Thoracic aorta (tissue), 2 donors: ENCODE results near the gene U2AF2. TPM values are rescaled to one million over a fixed set of nuclear protein-coding genes. Genes with fewer than 3 reads are reported as not detected.

Experiments
- ATAC-seq: fragments of 150-250 bp; one replicate; pipeline ENCODE4 v1.8.0; 2017; ENCODE audit warnings: low read depth; ENCODE audit not compliant: insufficient number of reproducible peaks, low FRiP score
- DNase-seq: peaks from one replicate; pipeline ENCODE4 v3.0.0-alpha.2; 2020; ENCODE audit warnings: low spot score
- H3K27ac ChIP-seq, 2 donors: fragments of 200-600 bp; sonication (generic); 1 replicate in 1 of 2; 2 replicates in 1 of 2; pipeline ENCODE4 v1.5.1; 2016; ENCODE audit warnings: mild to moderate bottlenecking in 2 of 2, moderate library complexity in 2 of 2
- H3K27me3 ChIP-seq: fragments of 200-600 bp; sonication (generic); replicated peaks from 2 replicates; pipeline ENCODE4 v1.6.0; 2016; ENCODE audit warnings: mild to moderate bottlenecking; ENCODE audit not compliant: insufficient read depth
- H3K36me3 ChIP-seq: fragments of 200-600 bp; sonication (generic); one replicate; pipeline ENCODE4 v1.5.1; 2016
- H3K4me1 ChIP-seq, 2 donors: fragments of 200-600 bp; sonication (generic); 1 replicate in 1 of 2; 2 replicates in 1 of 2; pipeline versions ENCODE4 v1.5.1 to v1.6.0; 2016; ENCODE audit warnings: low read depth in 2 of 2, mild to moderate bottlenecking in 1 of 2; ENCODE audit not compliant: control insufficient read depth in 1 of 2
- H3K4me3 ChIP-seq: fragments of 200-600 bp; sonication (generic); 2 replicates; pipeline ENCODE4 v1.5.1; 2016; ENCODE audit warnings: mild to moderate bottlenecking
- H3K9me3 ChIP-seq: fragments of 200-600 bp; sonication (generic); 2 replicates; pipeline ENCODE4 v1.5.1; 2016
- total RNA-seq, 2 donors: library from RNA; depleted of rRNA; stranded (reverse); fragments of >200 nt; gene quantifications; one replicate each; pipeline versions ENCODE4 v1.1.0 to v1.2.3, GENCODE V29; 2016
- TF ChIP-seq, protein P1 (sequence below): fragments of 200-600 bp; sonication (generic); IDR thresholded peaks from one replicate; pipeline ENCODE4 v1.5.1; 2019; ENCODE audit warnings: antibody characterized with exemption

U2AF2 gene
- 100 to 1,000 TPM in 1 of 2 donors, 10 to 100 TPM in 1; 77.3 to 106 TPM for total RNA-seq

DNA sequence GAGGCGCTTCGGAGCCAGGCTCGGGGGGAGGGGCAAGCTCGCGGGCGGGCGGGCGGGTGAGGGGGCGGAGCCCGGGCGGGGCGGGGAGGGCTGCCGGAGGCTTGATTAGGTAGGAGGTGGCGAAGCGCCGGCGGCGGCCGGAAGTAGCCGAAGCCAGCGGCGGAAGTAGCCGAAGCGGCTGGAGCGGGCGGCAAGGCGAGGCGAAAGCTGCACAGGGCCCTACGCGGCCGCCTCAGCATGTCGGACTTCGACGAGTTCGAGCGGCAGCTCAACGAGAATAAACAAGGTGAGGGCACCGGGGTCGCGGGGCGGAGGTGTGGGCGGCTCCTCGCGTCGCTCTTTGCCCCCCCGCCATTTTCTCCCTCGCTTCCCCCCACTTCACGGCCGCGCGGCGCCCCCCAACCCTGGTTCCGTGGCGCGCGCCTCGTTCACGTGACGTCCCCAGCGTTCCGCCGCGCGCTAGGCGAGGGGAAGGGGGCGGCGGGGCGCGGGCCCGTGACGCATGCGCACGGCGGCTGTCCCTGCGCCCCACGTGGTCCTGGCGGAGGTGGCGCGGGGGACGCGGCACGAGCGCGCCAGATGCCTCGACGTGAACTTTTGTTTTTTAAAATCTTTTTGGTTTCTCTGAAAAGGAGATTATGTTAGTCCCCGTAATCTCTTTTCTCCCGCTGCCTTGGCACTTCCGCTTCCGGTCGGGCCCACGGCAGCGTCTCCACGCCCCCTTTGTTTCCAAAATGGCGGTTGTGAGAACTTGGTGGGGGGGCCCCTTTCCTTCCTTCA lies at the start of gene U2AF2:
Gene U2AF2 (plus strand): TSS at position 168 of the 780 bp plus-strand sequence. CDS start 70 bp downstream, at position 238.
- ATAC-seq (peak; percentile 30), DNase-seq (peak; percentile 79)
- TF ChIP-seq, protein P1, sequence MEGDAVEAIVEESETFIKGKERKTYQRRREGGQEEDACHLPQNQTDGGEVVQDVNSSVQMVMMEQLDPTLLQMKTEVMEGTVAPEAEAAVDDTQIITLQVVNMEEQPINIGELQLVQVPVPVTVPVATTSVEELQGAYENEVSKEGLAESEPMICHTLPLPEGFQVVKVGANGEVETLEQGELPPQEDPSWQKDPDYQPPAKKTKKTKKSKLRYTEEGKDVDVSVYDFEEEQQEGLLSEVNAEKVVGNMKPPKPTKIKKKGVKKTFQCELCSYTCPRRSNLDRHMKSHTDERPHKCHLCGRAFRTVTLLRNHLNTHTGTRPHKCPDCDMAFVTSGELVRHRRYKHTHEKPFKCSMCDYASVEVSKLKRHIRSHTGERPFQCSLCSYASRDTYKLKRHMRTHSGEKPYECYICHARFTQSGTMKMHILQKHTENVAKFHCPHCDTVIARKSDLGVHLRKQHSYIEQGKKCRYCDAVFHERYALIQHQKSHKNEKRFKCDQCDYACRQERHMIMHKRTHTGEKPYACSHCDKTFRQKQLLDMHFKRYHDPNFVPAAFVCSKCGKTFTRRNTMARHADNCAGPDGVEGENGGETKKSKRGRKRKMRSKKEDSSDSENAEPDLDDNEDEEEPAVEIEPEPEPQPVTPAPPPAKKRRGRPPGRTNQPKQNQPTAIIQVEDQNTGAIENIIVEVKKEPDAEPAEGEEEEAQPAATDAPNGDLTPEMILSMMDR: no peak
- peak within 1 kb of the TSS; percentile 100 for H3K4me3 ChIP-seq
- peaks cover 11% of the 10 kb centered on the region for H3K36me3 ChIP-seq
- no peaks in the 10 kb centered on the region for H3K27me3 ChIP-seq
- peaks cover 37 to 46% of the 10 kb centered on the region in 2 donors for H3K4me1 ChIP-seq
- no peaks in the 10 kb centered on the region for H3K9me3 ChIP-seq
- H3K27ac ChIP-seq: peak within 1 kb of the TSS; percentile 91 to 98

DNA sequence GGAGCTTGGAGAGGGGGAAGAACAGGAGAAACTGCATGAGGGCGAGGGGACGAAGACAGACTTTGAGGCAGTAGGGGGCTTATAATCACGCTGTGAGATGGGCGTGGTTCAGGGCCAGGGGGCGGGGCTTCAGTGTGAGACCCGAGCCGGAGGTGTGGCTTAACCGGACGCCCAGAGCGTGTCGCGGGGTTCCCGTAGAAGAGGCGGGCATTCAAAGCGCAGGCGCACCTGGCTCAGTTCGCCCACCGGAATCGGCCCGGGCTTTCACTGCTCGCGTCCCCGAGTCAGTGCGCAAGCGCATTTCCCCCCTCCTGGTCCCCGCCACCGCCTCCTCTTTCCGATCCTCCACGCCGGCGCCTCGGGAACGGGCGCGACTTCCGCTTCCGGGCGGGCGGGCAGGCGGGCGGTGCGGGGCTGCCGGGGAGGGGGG lies 49.6 kb upstream of the U2AF2 start:
- Histone ChIP-seq H3K36me3 (peaks cover 8% of the 10 kb centered on the region), H3K27me3 (no peaks in the 10 kb centered on the region), H3K4me1 (peaks cover 17 to 34% of the 10 kb centered on the region in 2 donors), H3K4me3 (peak overlapping the region; percentile 88), H3K27ac (peak overlapping the region; percentile 94), H3K9me3 (no peaks in the 10 kb centered on the region)
- ATAC-seq: peak; percentile 68
- DNase-seq: peak; percentile 91
- TF ChIP-seq, protein P1: no peak

DNA sequence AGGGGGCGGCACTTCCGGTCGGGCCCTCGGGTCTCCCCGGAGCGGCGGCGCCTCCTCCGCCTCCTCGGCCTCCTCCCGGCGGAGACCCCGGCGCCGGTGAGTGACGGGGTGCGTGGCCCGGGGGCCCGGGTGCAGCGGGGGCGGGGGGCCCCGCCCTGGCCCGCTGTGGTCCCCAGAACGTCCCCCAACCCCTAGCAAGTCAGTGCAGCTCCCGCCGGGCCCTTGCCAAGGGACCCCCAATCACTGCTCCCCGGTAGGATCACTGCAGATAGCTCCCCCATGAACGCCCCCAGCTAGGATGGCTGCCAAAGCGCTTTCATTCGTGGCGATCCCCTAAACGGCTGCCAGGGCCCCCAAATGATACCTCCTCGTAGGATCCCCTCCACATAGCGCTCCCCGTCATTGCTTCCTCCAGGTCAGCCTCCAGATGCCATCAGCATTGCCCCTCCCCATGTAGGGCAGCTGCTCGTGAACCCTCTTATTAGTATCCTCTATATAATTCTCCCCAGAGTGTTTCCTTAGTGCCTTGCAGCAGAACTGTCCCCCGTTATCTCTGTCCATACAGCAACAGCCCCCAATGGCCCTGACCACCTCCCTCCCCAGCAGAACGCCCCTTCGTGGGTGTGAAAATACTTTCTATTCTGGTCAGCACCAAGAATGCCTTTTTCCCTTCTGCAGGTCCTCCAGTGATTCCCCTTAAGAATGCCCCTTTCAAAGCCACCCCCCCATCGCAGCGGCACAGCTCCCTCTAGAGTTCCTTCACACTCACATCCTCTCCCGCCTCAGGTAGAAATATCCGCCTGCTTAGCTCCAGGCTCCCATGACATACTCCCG lies 49.0 kb upstream of the U2AF2 start, which contains the start of gene ZNF865:
Gene ZNF865 (plus strand): TSS at position 11 of the 834 bp plus-strand sequence. CDS start 7,972 bp downstream, outside the sequence.
- ATAC-seq (peak; percentile 46), DNase-seq (no peak)
- Histone ChIP-seq H3K36me3 (peaks cover 8% of the 10 kb centered on the region), H3K4me3 (peak within 1 kb of the TSS; percentile 88), H3K9me3 (no peaks in the 10 kb centered on the region), H3K27ac (peak within 1 kb of the TSS; percentile 94), H3K4me1 (peaks cover 17 to 31% of the 10 kb centered on the region in 2 donors), H3K27me3 (no peaks in the 10 kb centered on the region)
- TF ChIP-seq, protein P1: peak; percentile 53

DNA sequence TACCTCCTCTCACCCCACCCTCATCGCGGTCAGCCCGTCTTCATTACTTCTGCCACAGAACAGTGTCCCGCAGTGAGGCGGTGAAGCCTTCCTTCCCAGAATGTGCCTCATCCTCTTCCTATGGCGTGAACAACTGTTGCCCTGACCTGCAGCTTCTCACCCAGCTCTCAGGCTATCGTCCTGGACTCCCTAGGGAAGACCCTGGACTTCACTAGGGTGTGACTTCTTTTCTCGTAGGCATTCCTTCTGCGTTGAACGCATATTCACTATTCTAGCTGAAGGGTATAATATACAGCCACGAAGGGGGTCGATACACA lies 48.4 kb upstream of the U2AF2 start:
- H3K9me3 ChIP-seq: no peaks in the 10 kb centered on the region
- TF ChIP-seq, protein P1: no peak
- no peaks in the 10 kb centered on the region for H3K27me3 ChIP-seq
- peak overlapping the region in 1 of 2 donors; percentile 94 for H3K27ac ChIP-seq
- no peak for DNase-seq
- peaks cover 8% of the 10 kb centered on the region for H3K36me3 ChIP-seq
- ATAC-seq: no peak
- H3K4me3 ChIP-seq: peak overlapping the region; percentile 88
- H3K4me1 ChIP-seq: peaks cover 17 to 25% of the 10 kb centered on the region in 2 donors

DNA sequence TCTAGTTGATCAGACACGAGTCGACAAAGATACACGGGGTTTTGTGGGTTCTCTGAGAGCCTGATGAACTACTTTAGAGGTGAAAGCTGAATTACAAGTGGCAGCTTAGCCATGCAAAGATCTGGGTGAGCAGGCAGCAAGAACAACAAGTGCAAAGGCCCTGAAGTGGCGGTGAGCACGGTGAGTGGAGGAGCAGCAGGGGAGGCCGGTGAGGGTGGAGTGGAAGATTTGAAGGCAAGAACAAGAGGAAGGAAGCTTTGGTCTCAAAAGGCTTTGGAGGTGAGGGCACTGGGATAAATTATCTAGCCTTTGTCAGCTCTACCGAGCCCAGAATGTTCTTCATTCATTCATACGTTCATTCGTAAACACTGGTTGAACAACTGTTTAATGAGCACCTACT lies 48.0 kb upstream of the U2AF2 start:
- TF ChIP-seq, protein P1: no peak
- Histone ChIP-seq H3K4me1 (peaks cover 17 to 24% of the 10 kb centered on the region in 2 donors), H3K27ac (peak overlapping the region in 1 of 2 donors; percentile 94), H3K4me3 (peak overlapping the region; percentile 88), H3K27me3 (no peaks in the 10 kb centered on the region), H3K9me3 (no peaks in the 10 kb centered on the region), H3K36me3 (peaks cover 8% of the 10 kb centered on the region)
- no peak for DNase-seq
- no peak for ATAC-seq
